ENCODE results near the gene FHOD3. TPM values are rescaled to one million over a fixed set of nuclear protein-coding genes. Genes with fewer than 3 reads are reported as not detected.

Gene FHOD3
- total and polyA plus RNA-seq, 2 of the 8 experiments (the other 6 are each of a cell fraction or from before 2014, with no cell fraction given): 9.7 to 10.5 TPM

GRCh38 chr18:36663312-36663711, 365.8 kb downstream of the FHOD3 start:
- Histone ChIP-seq H4K5ac (ENCODE audit: insufficient read length, low read depth, low read length) (no peak overlapping the region), H3K23ac (ENCODE audit: insufficient read length) (no peak overlapping the region), H3K56ac (replicated peaks; ENCODE audit: insufficient read length, low read depth, low read length) (no peak overlapping the region), H3K27me3 (replicated peaks in 1 of 4; ENCODE audit: control insufficient read depth in 3 of 4, extremely low read depth in 1 of 4, insufficient read depth in 3 of 4, low read length in 3 of 4) (peaks cover 0 to 1% (median 0%) of the 10 kb centered on the region in 4 experiments; a peak in 1 of 7 replicates), H4K91ac (replicated peaks; ENCODE audit: insufficient read length, low read length) (no peak overlapping the region), H2BK120ac (replicated peaks; ENCODE audit: low read depth, low read length) (no peak overlapping the region), H2BK20ac (ENCODE audit: low read length) (no peak overlapping the region), H4K8ac (ENCODE audit: extremely low read depth, insufficient read depth, low read length) (no peak overlapping the region), H2BK5ac (ENCODE audit: low read depth, low read length) (no peak overlapping the region), H2AK5ac (ENCODE audit: low read depth, low read length) (no peak overlapping the region), H3K36me3 (ENCODE audit: control insufficient read depth in 2 of 4, insufficient read depth in 4 of 4, low read length in 3 of 4) (no peaks in the 10 kb centered on the region; a peak in 1 of 8 replicates), H4K20me1 (replicated peaks in 1 of 2; ENCODE audit: control insufficient read depth in 1 of 2, insufficient read depth in 2 of 2, low read length in 2 of 2) (no peaks in the 10 kb centered on the region), H3K79me1 (ENCODE audit: low read depth, low read length) (no peaks in the 10 kb centered on the region), H2BK15ac (ENCODE audit: low read length) (no peak overlapping the region), H3K4me2 (ENCODE audit: insufficient read depth in 1 of 2, low read depth in 2 of 2, low read length in 2 of 2) (no peak overlapping the region), H3K14ac (ENCODE audit: insufficient read length) (no peak overlapping the region), H3K79me2 (ENCODE audit: control insufficient read depth in 1 of 2, insufficient read depth in 2 of 2, low read length in 2 of 2) (no peaks in the 10 kb centered on the region), H3K4me1 (replicated peaks in 1 of 4; ENCODE audit: control insufficient read depth in 3 of 4, insufficient read depth in 4 of 4, low read length in 3 of 4) (no peaks in the 10 kb centered on the region), H3K9ac (replicated peaks in 1 of 4; ENCODE audit: extremely low read depth in 1 of 4, low read depth in 3 of 4, low read length in 3 of 4) (no peak overlapping the region), H2BK12ac (ENCODE audit: low read depth, low read length) (no peak overlapping the region), H3K4me3 (ENCODE audit: extremely low read depth in 1 of 4, insufficient read depth in 2 of 4, low read depth in 3 of 4, low read length in 4 of 4) (no peak overlapping the region), H3K23me2 (ENCODE audit: low read depth, low read length) (no peaks in the 10 kb centered on the region), H3K9me3 (ENCODE audit: insufficient read depth in 2 of 2, low read depth in 1 of 2, low read length in 1 of 2) (no peaks in the 10 kb centered on the region), H3K4ac (replicated peaks; ENCODE audit: insufficient read length, low read depth, low read length) (no peak overlapping the region), H3K27ac (ENCODE audit: low read depth, low read length) (no peak overlapping the region), H2AFZ (ENCODE audit: low read length) (no peak overlapping the region), H3K18ac (ENCODE audit: extremely low read depth, low read length) (no peak overlapping the region)
- TF ChIP-seq BACH1 (IDR thresholded peaks at IDR 0.05; ENCODE audit: low read length): no peak
- TF ChIP-seq EGR1 (IDR thresholded peaks at IDR 0.05; ENCODE audit: borderline replicate concordance, low read depth, low read length): no peak
- TF ChIP-seq SIN3A (conservative IDR thresholded peaks at IDR 0.05 in 1 of 2, IDR thresholded peaks at IDR 0.05 in 1 of 2; ENCODE audit: low read depth in 1 of 2, low read length in 2 of 2): no peak
- no peak for TF ChIP-seq SUZ12 (IDR thresholded peaks at IDR 0.05; ENCODE audit: low read length)
- TF ChIP-seq BRCA1 (IDR thresholded peaks at IDR 0.05; ENCODE audit: low read depth, low read length): no peak
- no peak for TF ChIP-seq SRF (IDR thresholded peaks at IDR 0.05; ENCODE audit: low read depth, low read length)
- TF ChIP-seq SP1 (IDR thresholded peaks at IDR 0.05; ENCODE audit: low read depth, low read length): no peak
- no peak for TF ChIP-seq ATF2 (IDR thresholded peaks at IDR 0.05; ENCODE audit: low read length)
- no peak for TF ChIP-seq MAFK (IDR thresholded peaks at IDR 0.05; ENCODE audit: low read depth, low read length)
- no peak for TF ChIP-seq CBX5 (IDR thresholded peaks at IDR 0.05; ENCODE audit: low read depth, low read length)
- no peak for TF ChIP-seq BCL11A (IDR thresholded peaks at IDR 0.05; ENCODE audit: low read depth in 2 of 2, low read length in 2 of 2)
- no peak for TF ChIP-seq NANOG (IDR thresholded peaks at IDR 0.05; ENCODE audit: insufficient read depth, low read depth, low read length, poor library complexity, severe bottlenecking)
- WGBS, 2 experiments (ENCODE audit: extremely low coverage in 1 of 2, insufficient coverage in 1 of 2, insufficient read length in 1 of 2, insufficient replicate concordance in 2 of 2, low coverage in 1 of 2, low lambda C conversion rate in 2 of 2, missing lambda C conversion rate in 1 of 2): 89% methylated on average over 2 of the region's 2 CpGs; no CpG with 5 or more reads in 1 of the 2 experiments
- no peak for FAIRE-seq
- ChIA-PET CTCF (ENCODE audit: partially characterized antibody) (interaction anchor here (0.8 to 1.6 kb wide), 3 partner anchors 7 to 251 kb away, joined by 3 to 5 read pairs (median 4); no protein-coding TSS in a partner anchor), POLR2A (ENCODE audit: partially characterized antibody) (no interaction called here)
- DNase-seq (ENCODE audit: low read depth in 1 of 2, low spot score in 2 of 2): no peak
